Neural progenitor cell (in vitro differentiated cells): Measurements from ENCODE around the gene MFSD11.

Source experiments
- CTCF ChIP-seq: fragments of 200-600 bp; sonication (generic); IDR thresholded peaks from 2 replicates; pipeline ENCODE4 v1.5.1; 2017; ENCODE audit warnings: antibody characterized with exemption, mild to moderate bottlenecking
- EZH2phosphoT487 ChIP-seq: fragments of 200-600 bp; sonication (generic); IDR thresholded peaks from 2 replicates; pipeline ENCODE4 v1.6.1; 2017; ENCODE audit warnings: antibody characterized with exemption

DNA sequence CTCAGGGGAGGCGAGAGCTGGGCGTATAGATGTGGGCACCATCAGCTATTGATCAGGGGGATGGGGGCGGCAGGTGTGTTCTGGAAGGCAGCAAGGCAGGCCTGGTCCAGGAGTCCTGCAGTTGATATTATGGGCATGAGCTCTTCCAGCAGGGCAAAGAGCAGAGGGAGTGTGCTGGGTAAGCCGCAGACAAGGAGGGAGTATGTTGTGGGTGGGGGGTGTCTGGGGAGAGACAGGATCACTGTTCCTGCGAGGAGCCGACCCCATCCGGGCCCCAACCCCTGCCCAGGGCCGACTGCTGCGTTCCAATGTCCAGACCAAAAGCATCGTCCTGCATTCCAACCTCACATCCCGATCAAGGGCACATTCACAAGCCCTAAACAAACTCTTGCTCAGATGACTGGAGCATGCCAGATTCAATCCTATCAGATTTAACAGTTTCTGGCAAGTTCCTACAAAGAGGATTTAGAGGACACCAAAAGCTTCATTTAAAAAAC, 36.4 kb upstream of the MFSD11 start:
- TF ChIP-seq EZH2phosphoT487, result no peak
- TF ChIP-seq CTCF, result no peak
